ENCODE results near the gene GPBAR1. TPM values are rescaled to one million over a fixed set of nuclear protein-coding genes. Genes with fewer than 3 reads are reported as not detected.

GPBAR1 gene
- 0.21 TPM in 1 of 2 replicates, not detected in the other for total RNA-seq (2014; rRNA removed; shearing (Covaris generic))

GRCh38 chr2:218260742-218261422 lies at the start of gene GPBAR1:
GPBAR1 (plus strand) TSS chr2:218261015; CDS start chr2:218262725, 1,710 bp downstream.

DNA sequence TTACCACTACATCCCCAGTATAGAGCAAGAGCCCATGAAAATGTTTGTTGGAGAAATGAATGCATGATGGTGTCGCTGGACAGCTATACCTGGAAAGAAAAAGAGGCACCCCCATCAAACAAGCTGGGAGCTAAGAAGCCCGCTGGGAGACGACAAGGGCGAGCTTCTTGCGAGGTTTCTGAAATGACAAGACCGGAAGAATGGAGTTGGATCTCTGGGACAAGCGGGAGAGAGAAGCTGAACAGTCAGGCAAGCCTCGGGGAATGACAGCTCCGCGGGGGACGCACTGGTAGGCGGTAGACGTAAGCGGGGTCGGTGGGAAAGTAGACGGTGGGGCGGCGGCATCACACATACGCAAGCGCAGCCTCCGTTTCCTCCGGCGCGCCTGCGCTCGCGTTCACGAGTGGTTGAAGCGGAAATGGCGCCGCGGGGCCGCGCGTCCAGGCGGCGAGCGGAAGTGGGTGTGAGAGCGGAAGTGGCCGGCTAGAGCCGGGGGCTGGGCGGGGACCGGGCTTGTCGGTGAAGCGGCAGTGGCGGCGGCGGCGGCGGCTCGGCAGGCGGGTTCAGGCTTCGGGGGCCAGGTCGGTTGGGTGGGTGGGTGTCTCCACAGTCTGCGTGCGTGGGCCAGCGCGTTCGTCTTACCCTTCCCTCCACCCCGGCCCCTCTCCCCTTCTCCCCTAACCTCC lies 44.0 kb upstream of the GPBAR1 start, which contains the start of gene ARPC2:
Gene ARPC2, plus strand, starts transcription at position 516 of the 686 bp plus-strand sequence. CDS start 282 bp downstream, outside the sequence.

GRCh38 chr2:218269900-218270720 lies 9.3 kb downstream of the GPBAR1 start, which contains the start of the genes AAMP and PNKD:
AAMP (minus strand) TSS chr2:218270137; CDS start chr2:218270086, 51 bp downstream.
PNKD (plus strand) TSS chr2:218270519; CDS start chr2:218270536, 17 bp downstream.

GRCh38 chr2:218292048-218293014 lies 31.5 kb downstream of the GPBAR1 start, which contains the start of gene TMBIM1:
TMBIM1 (minus strand) TSS chr2:218292503; CDS start chr2:218282141, 10,362 bp downstream.

Other genes with a start within 250 kb of the GPBAR1 start
- not detected in 2 replicates for gene RUFY4, start 191.8 kb upstream of the GPBAR1 start, total RNA-seq (2014; rRNA removed; shearing (Covaris generic))
- gene CXCR2, start 135.0 kb upstream of the GPBAR1 start, total RNA-seq (2014; rRNA removed; shearing (Covaris generic)), result not detected in 2 replicates
- not detected in 2 replicates for gene CXCR1, start 94.1 kb upstream of the GPBAR1 start, total RNA-seq (2014; rRNA removed; shearing (Covaris generic))
- gene ARPC2, start 43.8 kb upstream of the GPBAR1 start, total RNA-seq (2014; rRNA removed; shearing (Covaris generic)), result 161 and 180 TPM in 2 replicates
- gene AAMP, start 9.1 kb downstream of the GPBAR1 start, total RNA-seq (2014; rRNA removed; shearing (Covaris generic)), result 225 and 233 TPM in 2 replicates
- 43.8 and 52.9 TPM in 2 replicates for gene PNKD, start 9.5 kb downstream of the GPBAR1 start, total RNA-seq (2014; rRNA removed; shearing (Covaris generic))
- gene TMBIM1, start 31.5 kb downstream of the GPBAR1 start, total RNA-seq (2014; rRNA removed; shearing (Covaris generic)), result 30.9 and 33.7 TPM in 2 replicates
- not detected in 2 replicates for gene CATIP, start 95.8 kb downstream of the GPBAR1 start, total RNA-seq (2014; rRNA removed; shearing (Covaris generic))
- 0.16 and 1.7 TPM in 2 replicates for gene SLC11A1, start 121.3 kb downstream of the GPBAR1 start, total RNA-seq (2014; rRNA removed; shearing (Covaris generic))
- 36.6 and 41.0 TPM in 2 replicates for gene CTDSP1, start 138.9 kb downstream of the GPBAR1 start, total RNA-seq (2014; rRNA removed; shearing (Covaris generic))
- not detected in 2 replicates for gene VIL1, start 158.1 kb downstream of the GPBAR1 start, total RNA-seq (2014; rRNA removed; shearing (Covaris generic))